Neural cell (in vitro differentiated cells): Measurements from ENCODE around the gene UBAP1.
"Not testable (repeated sequence)": the region's sequence is repeated elsewhere in the genome, so short reads cannot be mapped to it uniquely, and the experiment has no call there.

Source experiments
- EZH2 ChIP-seq: fragments of 200-600, 300-800 bp; shearing (Covaris generic), sonication (generic); IDR thresholded peaks from 2 replicates; pipeline ENCODE4 v1.6.1; 2014; ENCODE audit warnings: antibody characterized with exemption, low read length, borderline replicate concordance, mild to moderate bottlenecking; ENCODE audit not compliant: insufficient read depth, poor library complexity, severe bottlenecking
- POLR2AphosphoS5 ChIP-seq: IDR thresholded peaks from 2 replicates; pipeline ENCODE4 v1.6.1; 2012
- SMC3 ChIP-seq: fragments of 450-650 bp; conservative IDR thresholded peaks from 2 replicates; pipeline ENCODE4 v1.6.1; 2014; ENCODE audit warnings: antibody characterized with exemption, mild to moderate bottlenecking, moderate library complexity; ENCODE audit not compliant: poor library complexity
- TAF1 ChIP-seq: IDR thresholded peaks from 2 replicates; pipeline ENCODE4 v1.6.1; 2012; ENCODE audit warnings: low read depth
- TF ChIP-seq, protein P1 (sequence below): fragments of 450-650 bp; IDR thresholded peaks from 2 replicates; pipeline ENCODE4 v1.5.1; 2014; ENCODE audit warnings: antibody characterized with exemption, mild to moderate bottlenecking, moderate library complexity; ENCODE audit not compliant: poor library complexity, severe bottlenecking

DNA sequence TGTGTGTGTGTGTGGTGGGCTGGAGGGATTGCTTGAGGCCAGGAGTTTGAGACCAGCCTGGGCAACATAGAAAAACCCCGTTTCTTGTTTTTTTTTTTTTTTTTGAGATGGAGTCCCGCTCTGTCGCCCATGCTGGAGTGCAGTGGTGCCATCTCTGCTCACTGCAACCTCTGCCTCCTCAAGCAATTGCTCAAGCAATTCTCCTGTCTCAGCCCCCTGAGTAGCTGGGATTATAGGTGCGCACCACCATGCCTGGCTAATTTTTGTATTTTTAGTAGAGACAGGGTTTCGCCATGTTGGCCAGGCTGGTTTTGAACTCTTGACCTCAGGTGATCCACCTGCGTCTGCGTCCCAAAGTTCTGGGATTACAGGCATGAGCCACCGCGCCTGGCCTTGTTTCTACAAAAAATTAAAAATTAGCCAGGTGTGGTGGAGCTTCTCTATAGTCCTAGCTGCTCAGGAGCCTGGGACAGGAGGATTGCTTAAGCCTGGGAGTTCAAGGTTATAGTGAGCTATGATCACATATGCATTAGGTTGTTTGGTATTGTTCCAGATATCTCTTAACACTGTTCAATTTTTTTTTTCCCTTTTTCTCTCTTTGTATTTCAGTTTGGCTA, 47.4 kb downstream of the UBAP1 start:
- TF ChIP-seq, protein P1, sequence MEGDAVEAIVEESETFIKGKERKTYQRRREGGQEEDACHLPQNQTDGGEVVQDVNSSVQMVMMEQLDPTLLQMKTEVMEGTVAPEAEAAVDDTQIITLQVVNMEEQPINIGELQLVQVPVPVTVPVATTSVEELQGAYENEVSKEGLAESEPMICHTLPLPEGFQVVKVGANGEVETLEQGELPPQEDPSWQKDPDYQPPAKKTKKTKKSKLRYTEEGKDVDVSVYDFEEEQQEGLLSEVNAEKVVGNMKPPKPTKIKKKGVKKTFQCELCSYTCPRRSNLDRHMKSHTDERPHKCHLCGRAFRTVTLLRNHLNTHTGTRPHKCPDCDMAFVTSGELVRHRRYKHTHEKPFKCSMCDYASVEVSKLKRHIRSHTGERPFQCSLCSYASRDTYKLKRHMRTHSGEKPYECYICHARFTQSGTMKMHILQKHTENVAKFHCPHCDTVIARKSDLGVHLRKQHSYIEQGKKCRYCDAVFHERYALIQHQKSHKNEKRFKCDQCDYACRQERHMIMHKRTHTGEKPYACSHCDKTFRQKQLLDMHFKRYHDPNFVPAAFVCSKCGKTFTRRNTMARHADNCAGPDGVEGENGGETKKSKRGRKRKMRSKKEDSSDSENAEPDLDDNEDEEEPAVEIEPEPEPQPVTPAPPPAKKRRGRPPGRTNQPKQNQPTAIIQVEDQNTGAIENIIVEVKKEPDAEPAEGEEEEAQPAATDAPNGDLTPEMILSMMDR: not testable (repeated sequence)
- not testable (repeated sequence) for TF ChIP-seq EZH2, SMC3, TAF1, POLR2AphosphoS5
